Lower leg skin (tissue), 3 donors: ENCODE measurements around the gene MTG1.

Source experiments
- POLR2A ChIP-seq, 2 donors: fragments of 450-650 bp; IDR thresholded peaks; one replicate each; pipeline ENCODE4 v1.6.1; 2016 to 2017; ENCODE audit warnings: antibody characterized with exemption in 2 of 2, mild to moderate bottlenecking in 1 of 2, moderate library complexity in 1 of 2
- TF ChIP-seq, protein P1 (sequence below), 3 donors: fragments of 450-650 bp; IDR thresholded peaks; one replicate each; pipeline ENCODE4 v1.5.1; 2016; ENCODE audit warnings: antibody characterized with exemption in 3 of 3, mild to moderate bottlenecking in 3 of 3, moderate library complexity in 2 of 3

DNA sequence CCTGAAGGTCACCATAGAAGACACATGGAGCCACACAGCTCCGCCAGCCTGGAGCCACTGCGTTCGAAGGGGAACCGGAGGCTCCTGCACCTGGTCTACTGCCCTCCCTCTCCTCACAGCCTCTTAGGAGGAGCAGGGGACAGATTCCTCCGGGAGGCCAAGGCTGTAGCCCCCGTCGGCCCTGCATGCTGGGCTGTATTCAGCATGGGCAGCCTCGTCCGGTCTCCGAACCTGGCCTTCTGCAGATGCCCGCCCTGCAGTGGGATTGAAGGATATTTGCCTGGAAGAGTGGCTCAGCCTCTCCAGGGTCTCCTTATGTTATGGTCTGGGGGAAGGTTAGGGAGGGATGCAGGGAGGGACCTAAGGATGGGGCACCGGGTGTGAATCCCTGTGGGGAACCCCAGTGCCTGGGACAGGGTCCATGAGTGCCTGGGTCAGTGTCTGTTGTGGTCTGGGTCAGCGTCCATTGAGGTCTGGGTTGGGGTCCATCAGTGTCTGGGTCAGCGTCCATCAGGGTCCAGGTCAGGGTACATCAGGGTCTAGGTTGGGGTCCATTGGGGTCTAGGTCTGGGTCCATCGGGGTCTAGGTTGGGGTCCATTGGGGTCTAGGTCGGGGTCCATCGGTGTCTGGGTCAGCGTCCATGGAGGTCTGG, 46.8 kb downstream of the MTG1 start:
- TF ChIP-seq, protein P1, sequence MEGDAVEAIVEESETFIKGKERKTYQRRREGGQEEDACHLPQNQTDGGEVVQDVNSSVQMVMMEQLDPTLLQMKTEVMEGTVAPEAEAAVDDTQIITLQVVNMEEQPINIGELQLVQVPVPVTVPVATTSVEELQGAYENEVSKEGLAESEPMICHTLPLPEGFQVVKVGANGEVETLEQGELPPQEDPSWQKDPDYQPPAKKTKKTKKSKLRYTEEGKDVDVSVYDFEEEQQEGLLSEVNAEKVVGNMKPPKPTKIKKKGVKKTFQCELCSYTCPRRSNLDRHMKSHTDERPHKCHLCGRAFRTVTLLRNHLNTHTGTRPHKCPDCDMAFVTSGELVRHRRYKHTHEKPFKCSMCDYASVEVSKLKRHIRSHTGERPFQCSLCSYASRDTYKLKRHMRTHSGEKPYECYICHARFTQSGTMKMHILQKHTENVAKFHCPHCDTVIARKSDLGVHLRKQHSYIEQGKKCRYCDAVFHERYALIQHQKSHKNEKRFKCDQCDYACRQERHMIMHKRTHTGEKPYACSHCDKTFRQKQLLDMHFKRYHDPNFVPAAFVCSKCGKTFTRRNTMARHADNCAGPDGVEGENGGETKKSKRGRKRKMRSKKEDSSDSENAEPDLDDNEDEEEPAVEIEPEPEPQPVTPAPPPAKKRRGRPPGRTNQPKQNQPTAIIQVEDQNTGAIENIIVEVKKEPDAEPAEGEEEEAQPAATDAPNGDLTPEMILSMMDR (IDR thresholded peaks at IDR 0.05): no peak
- TF ChIP-seq POLR2A (IDR thresholded peaks at IDR 0.05): no peak
